PC-3 (cell line): ENCODE results near the gene LIPG. TPM values are rescaled to one million over a fixed set of nuclear protein-coding genes. Genes with fewer than 3 reads are reported as not detected.

Experiments
- ATAC-seq: fragments of 200-7000 bp; cut with Tn5 transposase; 2 replicates; pipeline ENCODE4 v1.9.1; 2020; ENCODE audit warnings: mild to moderate bottlenecking, moderate library complexity
- BruUV-seq: library from RNA; stranded (reverse); fragments of 400-500 nt; replicated peaks from 2 replicates; lab custom pipeline; 2021; lab: Mats Ljungman, UMichigan
- CTCF ChIA-PET: fragments of 300-600 bp; sonication (Branson Sonifier 250); formaldehyde crosslinking; loops from one replicate; lab custom pipeline; 2022; ENCODE audit warnings: antibody characterized with exemption; lab: Charles Lee
- POLR2A ChIA-PET: fragments of 300-600 bp; sonication (Branson Sonifier 250); formaldehyde crosslinking; loops from one replicate; lab custom pipeline; 2022; ENCODE audit warnings: antibody characterized with exemption; ENCODE audit not compliant: unreplicated experiment; lab: Charles Lee
- DNase-seq: peaks from one replicate; pipeline ENCODE4 v3.0.0-alpha.2; 2015
- H2AFZ ChIP-seq: fragments of 300-600 bp; sonication (generic); 2 replicates; pipeline ENCODE4 v1.6.0; 2016; ENCODE audit warnings: antibody characterized with exemption, low read length
- H3F3A ChIP-seq: fragments of 300-600 bp; sonication (generic); one replicate; pipeline ENCODE4 v1.6.0; 2017; ENCODE audit warnings: antibody characterized with exemption, low read length, control low read depth, mild to moderate bottlenecking; ENCODE audit not compliant: unreplicated experiment
- H3K27ac ChIP-seq: fragments of 300-600 bp; sonication (generic); 2 replicates; pipeline ENCODE4 v1.5.1; 2016; ENCODE audit warnings: mild to moderate bottlenecking, low read length
- H3K27me3 ChIP-seq: fragments of 300-600 bp; sonication (generic); 2 replicates; pipeline ENCODE4 v1.6.1; 2016; ENCODE audit warnings: low read length, mixed read lengths
- H3K36me3 ChIP-seq: fragments of 300-600 bp; sonication (generic); 2 replicates; pipeline ENCODE4 v1.6.1; 2016; ENCODE audit warnings: low read depth, mixed run types, low read length, mixed read lengths
- H3K4me1 ChIP-seq: fragments of 300-600 bp; sonication (generic); 2 replicates; pipeline ENCODE4 v1.5.1; 2016; ENCODE audit warnings: low read length; ENCODE audit not compliant: insufficient read depth
- H3K4me2 ChIP-seq: fragments of 300-600 bp; sonication (generic); 2 replicates; pipeline ENCODE4 v1.6.0; 2016; ENCODE audit warnings: low read length
- H3K4me3 ChIP-seq: fragments of 300-600 bp; sonication (generic); 2 replicates; pipeline ENCODE4 v1.5.1; 2016; ENCODE audit warnings: mild to moderate bottlenecking, low read length, mixed read lengths
- H3K79me2 ChIP-seq: fragments of 300-600 bp; sonication (generic); 2 replicates; pipeline ENCODE4 v1.6.1; 2017; ENCODE audit warnings: low read length, mixed read lengths
- H3K9ac ChIP-seq: fragments of 300-600 bp; sonication (generic); 2 replicates; pipeline ENCODE4 v1.6.0; 2016; ENCODE audit warnings: mild to moderate bottlenecking, low read length
- H3K9me2 ChIP-seq: fragments of 300-600 bp; sonication (generic); replicated peaks from 2 replicates; pipeline ENCODE4 v1.6.1; 2016; ENCODE audit warnings: mixed run types, low read length, mixed read lengths
- H3K9me3 ChIP-seq: fragments of 300-600 bp; sonication (generic); 2 replicates; pipeline ENCODE4 v1.6.1; 2016; ENCODE audit warnings: low read length, mixed read lengths
- H4K20me1 ChIP-seq: fragments of 300-600 bp; sonication (generic); 2 replicates; pipeline ENCODE4 v1.6.1; 2016; ENCODE audit warnings: low read length, mixed read lengths
- CTCF ChIP-seq: fragments of 300-600 bp; sonication (generic); conservative IDR thresholded peaks from 2 replicates; pipeline ENCODE4 v1.5.1; 2017; ENCODE audit warnings: antibody characterized with exemption, low read depth, mild to moderate bottlenecking, low read length
- EZH2 ChIP-seq: fragments of 300-600 bp; sonication (generic); IDR thresholded peaks from one replicate; pipeline ENCODE4 v1.6.1; 2017; ENCODE audit warnings: antibody characterized with exemption, mild to moderate bottlenecking, low read length; ENCODE audit not compliant: unreplicated experiment
- EZH2phosphoT487 ChIP-seq: fragments of 300-600 bp; sonication (generic); IDR thresholded peaks from 2 replicates; pipeline ENCODE4 v1.6.1; 2018; ENCODE audit warnings: mild to moderate bottlenecking, antibody characterized with exemption, low read length, borderline replicate concordance
- intact Hi-C: fragments of 100-400 bp; cut with micrococcal nuclease; formaldehyde crosslinking; loops from 2 replicates; pipeline ENCODE4 v1.9.0; 2023
- total RNA-seq: library from RNA; depleted of rRNA; stranded (reverse); fragments of >200 nt; gene quantifications from 2 replicates; pipeline ENCODE4 v1.2.3, GENCODE V29; 2014

LIPG gene
- total RNA-seq, 1 experiment from 2014 or later = 14.8 TPM

- H3K36me3 ChIP-seq = no peaks in the 10 kb centered on the region
- ATAC-seq = no peak
- POLR2A ChIA-PET = no interaction called here
- H3K4me3 ChIP-seq = no peak overlapping the region
- H3K4me2 ChIP-seq = no peak overlapping the region
- no peaks in the 10 kb centered on the region for H3K9me2 ChIP-seq
- H4K20me1 ChIP-seq = no peaks in the 10 kb centered on the region
- TF ChIP-seq CTCF (no peak), EZH2phosphoT487 (no peak), EZH2 (no peak)
- H3K9ac ChIP-seq = no peak overlapping the region
- no TSS peak for BruUV-seq
- intact Hi-C loops = no loop called here
- no peaks in the 10 kb centered on the region for H3K4me1 ChIP-seq
- no peaks in the 10 kb centered on the region for H3K9me3 ChIP-seq
- CTCF ChIA-PET = no interaction called here
- H3K27ac ChIP-seq = no peak overlapping the region
- no peak overlapping the region for H2AFZ ChIP-seq
- H3F3A ChIP-seq = no peaks in the 10 kb centered on the region
- H3K27me3 ChIP-seq = no peaks in the 10 kb centered on the region
- no peak for DNase-seq
- no peaks in the 10 kb centered on the region for H3K79me2 ChIP-seq
Observed at GRCh38 chr18:49580279-49580678, 18.4 kb downstream of the LIPG start.

GRCh38 chr18:49581371-49581770, 19.5 kb downstream of the LIPG start:
- no peak overlapping the region for H3K4me2 ChIP-seq
- H3K9ac ChIP-seq = no peak overlapping the region
- no peak overlapping the region for H3K27ac ChIP-seq
- H3K9me2 ChIP-seq = no peaks in the 10 kb centered on the region
- intact Hi-C loops = no loop called here
- no peaks in the 10 kb centered on the region for H3K79me2 ChIP-seq
- TF ChIP-seq EZH2 = no peak
- no peak for TF ChIP-seq EZH2phosphoT487
- TF ChIP-seq CTCF = no peak
- ChIA-PET POLR2A (no interaction called here), CTCF (no interaction called here)
- H3K4me1 ChIP-seq = no peaks in the 10 kb centered on the region
- no peaks in the 10 kb centered on the region for H3K36me3 ChIP-seq
- DNase-seq = no peak
- no peaks in the 10 kb centered on the region for H3K9me3 ChIP-seq
- no peak overlapping the region for H2AFZ ChIP-seq
- no peaks in the 10 kb centered on the region for H3K27me3 ChIP-seq
- H3K4me3 ChIP-seq = no peak overlapping the region
- no peak for ATAC-seq
- BruUV-seq = no TSS peak
- H3F3A ChIP-seq = no peaks in the 10 kb centered on the region
- no peaks in the 10 kb centered on the region for H4K20me1 ChIP-seq

GRCh38 chr18:49582579-49582978, 20.7 kb downstream of the LIPG start:
- no peaks in the 10 kb centered on the region for H3K79me2 ChIP-seq
- no peak overlapping the region for H3K27ac ChIP-seq
- TF ChIP-seq EZH2 = no peak
- no peak for TF ChIP-seq CTCF
- no peak for TF ChIP-seq EZH2phosphoT487
- intact Hi-C loops = no loop called here
- no peak overlapping the region for H3K9ac ChIP-seq
- no peak for ATAC-seq
- no peak overlapping the region for H2AFZ ChIP-seq
- no peaks in the 10 kb centered on the region for H3K4me1 ChIP-seq
- no peaks in the 10 kb centered on the region for H3K27me3 ChIP-seq
- no peak for DNase-seq
- H3F3A ChIP-seq = no peaks in the 10 kb centered on the region
- no TSS peak for BruUV-seq
- H3K4me2 ChIP-seq = no peak overlapping the region
- no peaks in the 10 kb centered on the region for H4K20me1 ChIP-seq
- no peaks in the 10 kb centered on the region for H3K9me2 ChIP-seq
- POLR2A ChIA-PET = no interaction called here
- no peaks in the 10 kb centered on the region for H3K9me3 ChIP-seq
- CTCF ChIA-PET = no interaction called here
- H3K4me3 ChIP-seq = no peak overlapping the region
- H3K36me3 ChIP-seq = no peaks in the 10 kb centered on the region
